Left lung (tissue), 10 donors: Measurements from ENCODE around the gene AQP5. TPM values are rescaled to one million over a fixed set of nuclear protein-coding genes. Genes with fewer than 3 reads are reported as not detected.

Experiments used
- ATAC-seq: fragments of 200-7000 bp; cut with Tn5 transposase; one replicate; pipeline ENCODE4 v1.9.1; 2020; ENCODE audit warnings: moderate library complexity
- DNase-seq, 4 donors: peaks; one replicate each; pipeline ENCODE4 v3.0.0-alpha.2; 2013 to 2020
- H3K27ac ChIP-seq, 2 donors: fragments of 200-600 bp; sonication (generic) in 1 of 2; one replicate each; pipeline versions ENCODE4 v1.5.0 to v1.8.0; 2020 to 2021
- H3K27me3 ChIP-seq, 2 donors: fragments of 200-600 bp; sonication (generic) in 1 of 2; one replicate each; pipeline versions ENCODE4 v1.5.0 to v1.8.0; 2020 to 2021
- H3K36me3 ChIP-seq, 2 donors: fragments of 200-600 bp; sonication (generic) in 1 of 2; one replicate each; pipeline versions ENCODE4 v1.5.0 to v1.8.0; 2020 to 2021
- H3K4me1 ChIP-seq, 2 donors: fragments of 200-600 bp; one replicate each; pipeline ENCODE4 v1.8.0; 2021
- H3K4me3 ChIP-seq, 2 donors: fragments of 200-600 bp; sonication (generic) in 1 of 2; one replicate each; pipeline versions ENCODE4 v1.5.0 to v1.8.0; 2020 to 2021; ENCODE audit warnings: mild to moderate bottlenecking in 1 of 2
- H3K9me3 ChIP-seq, 2 donors: fragments of 200-600 bp; sonication (generic) in 1 of 2; one replicate each; pipeline versions ENCODE4 v1.5.0 to v1.8.0; 2020 to 2021
- intact Hi-C, 2 donors: fragments of 100-400 bp; cut with DNase I; formaldehyde crosslinking; loops; one replicate each; pipeline versions ENCODE4 v1.11.2 to v1.14.2; 2022
- polyA plus RNA-seq, 6 donors: library from polyadenylated mRNA; unstranded; fragments of 120-200 nt; gene quantifications; one replicate each; pipeline ENCODE4 v1.2.1, GENCODE V29; 2013; ENCODE audit not compliant: insufficient read length in 6 of 6
- total RNA-seq, 2 donors: library from RNA; stranded (reverse); fragmentation: NEBNext Ultra II Directional; extraction: Animal tissue kit (Norgen Biotek cat#: 25700); gene quantifications; one replicate each; pipeline ENCODE4 v1.2.1, GENCODE V29; 2021
- TF ChIP-seq, protein P1 (sequence below), 2 donors: fragments of 200-600 bp; sonication (generic) in 1 of 2; IDR thresholded peaks; one replicate each; pipeline versions ENCODE4 v1.5.0 to v1.8.0; 2021; ENCODE audit warnings: antibody characterized with exemption in 2 of 2
- donor health status: DM: no; HTN: yes; CAD: no.
- donor health status: DM: no; HTN: no; CAD: no.

The AQP5 gene
- total and polyA plus RNA-seq, 8 donors: 3.8 to 10.0 (median 7.1) TPM

DNA sequence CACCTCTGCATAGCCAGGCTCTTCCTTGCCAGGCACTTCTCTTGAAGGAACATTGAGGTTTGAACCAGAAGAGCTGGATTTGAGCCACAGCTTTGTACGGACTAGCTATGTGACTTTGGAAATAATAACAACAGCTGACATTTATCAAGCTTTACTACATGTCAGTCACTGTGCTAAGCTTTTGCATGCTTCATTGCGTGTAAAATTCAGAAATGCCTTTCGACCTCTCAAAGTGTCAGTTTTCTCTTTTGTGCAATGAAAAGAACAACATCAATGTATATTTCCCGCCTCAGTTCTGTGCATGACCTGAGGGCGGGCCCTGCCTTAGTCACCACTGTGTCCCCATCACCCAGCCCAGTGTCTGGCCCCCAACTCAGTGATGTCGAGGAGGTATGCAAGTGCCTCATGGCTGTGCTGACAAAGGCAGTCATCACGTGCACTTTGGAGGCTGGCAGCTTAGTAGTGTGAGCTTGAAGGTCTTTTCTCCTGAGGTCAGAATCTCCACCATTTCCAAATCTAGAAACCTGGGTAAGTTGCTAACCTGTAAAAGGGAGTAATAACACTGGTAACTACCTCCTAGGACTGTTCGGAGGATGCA, 29.0 kb upstream of the AQP5 start:
- no peak overlapping the region for H3K27ac ChIP-seq
- intact Hi-C loops: no loop called here
- no peak for ATAC-seq
- TF ChIP-seq, protein P1, sequence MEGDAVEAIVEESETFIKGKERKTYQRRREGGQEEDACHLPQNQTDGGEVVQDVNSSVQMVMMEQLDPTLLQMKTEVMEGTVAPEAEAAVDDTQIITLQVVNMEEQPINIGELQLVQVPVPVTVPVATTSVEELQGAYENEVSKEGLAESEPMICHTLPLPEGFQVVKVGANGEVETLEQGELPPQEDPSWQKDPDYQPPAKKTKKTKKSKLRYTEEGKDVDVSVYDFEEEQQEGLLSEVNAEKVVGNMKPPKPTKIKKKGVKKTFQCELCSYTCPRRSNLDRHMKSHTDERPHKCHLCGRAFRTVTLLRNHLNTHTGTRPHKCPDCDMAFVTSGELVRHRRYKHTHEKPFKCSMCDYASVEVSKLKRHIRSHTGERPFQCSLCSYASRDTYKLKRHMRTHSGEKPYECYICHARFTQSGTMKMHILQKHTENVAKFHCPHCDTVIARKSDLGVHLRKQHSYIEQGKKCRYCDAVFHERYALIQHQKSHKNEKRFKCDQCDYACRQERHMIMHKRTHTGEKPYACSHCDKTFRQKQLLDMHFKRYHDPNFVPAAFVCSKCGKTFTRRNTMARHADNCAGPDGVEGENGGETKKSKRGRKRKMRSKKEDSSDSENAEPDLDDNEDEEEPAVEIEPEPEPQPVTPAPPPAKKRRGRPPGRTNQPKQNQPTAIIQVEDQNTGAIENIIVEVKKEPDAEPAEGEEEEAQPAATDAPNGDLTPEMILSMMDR (IDR thresholded peaks at IDR 0.05): no peak
- no peaks in the 10 kb centered on the region for H3K9me3 ChIP-seq
- H3K27me3 ChIP-seq: no peaks in the 10 kb centered on the region
- H3K36me3 ChIP-seq: no peaks in the 10 kb centered on the region
- H3K4me1 ChIP-seq: no peaks in the 10 kb centered on the region
- peak in 1 of 4 donors; percentile 28 for DNase-seq
- H3K4me3 ChIP-seq: no peak overlapping the region

DNA sequence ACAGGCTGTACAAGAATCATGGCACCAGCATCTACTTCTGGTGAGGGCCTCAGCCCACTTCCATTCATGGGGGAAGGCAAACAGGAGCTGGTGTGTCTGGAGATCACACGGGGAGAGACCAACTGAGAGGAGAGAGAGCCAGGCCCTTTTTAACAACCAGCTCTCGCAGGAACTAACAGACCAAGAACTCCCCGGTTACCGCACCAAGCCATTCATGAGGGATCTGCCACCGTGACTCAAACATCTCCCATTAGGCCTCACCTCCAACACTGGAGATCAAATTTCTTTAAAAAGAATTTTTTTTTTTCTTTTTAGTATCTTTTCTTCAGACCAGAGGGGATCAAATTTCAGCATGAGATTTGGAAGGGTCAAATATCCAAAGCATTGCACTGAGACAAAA, 27.9 kb upstream of the AQP5 start:
- no peak overlapping the region for H3K27ac ChIP-seq
- DNase-seq (peak in 1 of 4 donors; percentile 3), ATAC-seq (no peak)
- H3K36me3 ChIP-seq: no peaks in the 10 kb centered on the region
- no peaks in the 10 kb centered on the region for H3K9me3 ChIP-seq
- H3K4me3 ChIP-seq: no peak overlapping the region
- H3K27me3 ChIP-seq: no peaks in the 10 kb centered on the region
- H3K4me1 ChIP-seq: no peaks in the 10 kb centered on the region
- TF ChIP-seq, protein P1 (IDR thresholded peaks at IDR 0.05): no peak
- intact Hi-C loops: no loop called here

DNA sequence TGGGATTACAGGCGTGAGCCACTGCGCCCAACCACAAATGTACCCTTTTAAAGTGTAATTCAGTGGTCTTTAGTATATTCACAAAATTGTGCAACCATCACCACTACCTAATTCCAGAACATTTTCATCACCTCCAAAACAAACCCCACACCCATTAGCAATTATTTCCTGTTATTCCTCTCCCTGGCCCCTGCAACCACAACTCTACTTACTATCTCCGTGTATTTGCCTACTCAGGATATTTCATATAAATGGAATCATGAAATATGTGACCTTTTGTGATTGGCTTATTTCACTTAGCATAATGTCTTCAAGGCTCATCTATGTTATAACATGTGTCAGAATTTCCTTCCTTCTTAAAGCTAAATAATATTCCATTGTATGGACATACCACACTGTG, 27.2 kb upstream of the AQP5 start:
- DNase-seq (no peak), ATAC-seq (no peak)
- intact Hi-C loops: no loop called here
- TF ChIP-seq, protein P1 (IDR thresholded peaks at IDR 0.05): no peak
- no peak overlapping the region for H3K4me3 ChIP-seq
- no peaks in the 10 kb centered on the region for H3K27me3 ChIP-seq
- H3K9me3 ChIP-seq: no peaks in the 10 kb centered on the region
- H3K27ac ChIP-seq: no peak overlapping the region
- H3K4me1 ChIP-seq: no peaks in the 10 kb centered on the region
- no peaks in the 10 kb centered on the region for H3K36me3 ChIP-seq

DNA sequence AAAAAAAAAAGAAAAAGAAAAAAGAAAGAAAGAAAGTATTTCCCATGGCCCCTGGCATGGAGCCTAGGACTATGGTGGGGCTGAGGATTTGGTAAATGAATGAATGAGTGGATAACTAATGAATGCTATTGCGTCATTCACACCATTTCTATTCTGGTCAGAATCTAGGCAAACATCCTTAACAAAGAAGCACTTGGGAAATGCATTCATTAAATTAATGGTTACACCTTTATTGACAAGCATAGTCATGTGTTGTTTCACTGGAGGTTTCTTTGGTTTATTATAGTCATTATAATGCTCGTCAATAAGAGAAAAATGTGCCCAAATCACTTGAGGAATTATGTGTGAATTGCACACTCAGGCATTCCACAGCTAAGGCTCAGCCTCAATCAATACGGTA, 24.7 kb upstream of the AQP5 start:
- DNase-seq: no peak
- TF ChIP-seq, protein P1 (IDR thresholded peaks at IDR 0.05): no peak

DNA sequence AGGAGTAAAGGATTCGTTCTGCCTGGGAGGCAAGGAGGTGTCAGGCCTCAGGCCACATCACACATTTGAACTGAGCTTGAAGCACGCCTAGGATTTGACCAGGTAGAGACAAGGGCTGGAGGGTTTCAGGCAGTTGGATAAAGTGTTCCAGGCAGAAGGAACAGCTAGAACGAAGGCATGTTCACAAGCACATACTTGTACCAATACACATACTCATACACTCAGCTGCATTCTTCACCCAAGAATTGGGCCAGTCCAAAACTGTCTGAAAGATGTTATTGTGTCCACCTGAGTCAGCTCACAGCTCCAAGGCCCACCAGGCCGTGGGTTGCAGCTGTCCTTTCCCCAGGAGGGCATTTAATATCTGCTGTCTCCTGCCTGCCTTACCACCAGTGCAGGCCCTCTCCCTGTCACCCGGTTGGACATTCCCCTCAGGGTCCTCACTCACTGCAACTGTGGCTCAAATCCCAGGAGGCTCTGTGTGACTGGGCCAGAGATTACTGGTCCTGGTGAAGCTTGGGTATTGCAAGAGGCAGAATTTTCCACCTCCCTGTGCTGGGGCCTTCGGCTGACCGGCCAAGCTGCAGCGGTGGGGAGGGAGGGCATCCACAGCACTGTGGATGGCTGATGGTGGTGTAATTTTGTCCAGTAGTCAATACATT, 23.9 kb upstream of the AQP5 start:
- Histone ChIP-seq H3K27me3 (no peaks in the 10 kb centered on the region), H3K9me3 (no peaks in the 10 kb centered on the region), H3K4me3 (no peak overlapping the region), H3K27ac (no peak overlapping the region), H3K36me3 (no peaks in the 10 kb centered on the region), H3K4me1 (no peaks in the 10 kb centered on the region)
- TF ChIP-seq, protein P1 (IDR thresholded peaks at IDR 0.05): no peak
- ATAC-seq (peak; percentile 45), DNase-seq (no peak)
- intact Hi-C loops: no loop called here

More for the DNA sequence above, 24.7 kb upstream of the AQP5 start:
- intact Hi-C loops: no loop called here
- no peak for ATAC-seq
- Histone ChIP-seq H3K27ac (no peak overlapping the region), H3K36me3 (no peaks in the 10 kb centered on the region), H3K27me3 (no peaks in the 10 kb centered on the region), H3K4me3 (no peak overlapping the region), H3K4me1 (no peaks in the 10 kb centered on the region), H3K9me3 (no peaks in the 10 kb centered on the region)
